Thyroid gland (tissue), 4 donors: ENCODE measurements around the gene ST3GAL3. TPM values are rescaled to one million over a fixed set of nuclear protein-coding genes. Genes with fewer than 3 reads are reported as not detected.
A peak's percentile ranks its signal among the peaks of the same experiment; 100 is the strongest.

Experiments used
- DNase-seq, 2 donors: peaks; one replicate each; pipeline ENCODE4 v3.0.0-alpha.2; 2019
- H3K27ac ChIP-seq, 3 donors: fragments of 200-600 bp; sonication (generic); 1 replicate in 2 of 3; 2 replicates in 1 of 3; pipeline ENCODE4 v1.5.1; 2016 to 2019; ENCODE audit warnings: mild to moderate bottlenecking in 1 of 3, moderate library complexity in 1 of 3
- H3K27me3 ChIP-seq: fragments of 200-600 bp; sonication (generic); one replicate; pipeline ENCODE4 v1.5.1; 2019
- H3K36me3 ChIP-seq, 2 donors: fragments of 200-600 bp; sonication (generic); one replicate each; pipeline ENCODE4 v1.5.1; 2016 to 2019
- H3K4me1 ChIP-seq, 2 donors: fragments of 200-600 bp; sonication (generic); one replicate each; pipeline ENCODE4 v1.5.1; 2017 to 2019
- H3K4me3 ChIP-seq, 3 donors: fragments of 200-600 bp; sonication (generic); replicated peaks in 1 of 3; 1 replicate in 2 of 3; 2 replicates in 1 of 3; pipeline ENCODE4 v1.5.1; 2016; ENCODE audit warnings: mild to moderate bottlenecking in 1 of 3
- H3K9me3 ChIP-seq: fragments of 200-600 bp; sonication (generic); one replicate; pipeline ENCODE4 v1.5.1; 2017
- CTCF ChIP-seq, 6 experiments: fragments of 200-600 bp in 3 of 6; fragments of 450-650 bp in 3 of 6; sonication (generic) in 3 of 6; IDR thresholded peaks; one replicate each; pipeline ENCODE4 v1.5.1; 2016 to 2019; ENCODE audit warnings: antibody characterized with exemption in 6 of 6, mild to moderate bottlenecking in 2 of 6, inconsistent platforms in 1 of 6, moderate library complexity in 1 of 6
- POLR2A ChIP-seq, 2 donors: fragments of 450-650 bp; IDR thresholded peaks; one replicate each; pipeline ENCODE4 v1.6.1; 2017; ENCODE audit warnings: antibody characterized with exemption in 2 of 2, mild to moderate bottlenecking in 2 of 2, moderate library complexity in 1 of 2
- WGBS, 2 donors: methylation state at CpG; one replicate each; pipeline ENCODE4 v1.1.5; 2017; 5-methylcytosine and 5-hydroxymethylcytosine counted together
- intact Hi-C: fragments of 100-400 bp; cut with DNase I; formaldehyde crosslinking; loops from one replicate; pipeline ENCODE4 v1.15.1; 2023
- total RNA-seq, 4 donors: library from RNA; depleted of rRNA; stranded (reverse); fragments of >200 nt; gene quantifications; one replicate each; pipeline ENCODE4 v1.2.3, GENCODE V29; 2016

The ST3GAL3 gene
- total RNA-seq, 4 donors from 2014 or later, result 12.1 to 17.7 (median 14.3) TPM

- intact Hi-C loops, result loop anchor here (10.0 kb wide), 1 partner anchor 267 kb away; the partner anchor contains the start of gene SLC6A9
- H3K4me3 ChIP-seq, result no peak overlapping the region
- H3K27ac ChIP-seq, result peak overlapping the region in 1 of 3 donors; percentile 13
- no peaks in the 10 kb centered on the region for H3K9me3 ChIP-seq
- H3K4me1 ChIP-seq, result peaks cover 15 to 24% of the 10 kb centered on the region in 2 donors
- no peaks in the 10 kb centered on the region for H3K36me3 ChIP-seq
- H3K27me3 ChIP-seq, result no peaks in the 10 kb centered on the region
- DNase-seq, result no peak
- TF ChIP-seq CTCF (IDR thresholded peaks at IDR 0.05), result no peak
- no peak for TF ChIP-seq POLR2A (IDR thresholded peaks at IDR 0.05)
Measured at GRCh38 chr1:43768168-43768567, 60.8 kb downstream of the ST3GAL3 start.

- Histone ChIP-seq H3K36me3 (no peaks in the 10 kb centered on the region), H3K4me1 (peaks cover 15 to 18% of the 10 kb centered on the region in 2 donors), H3K27ac (no peak overlapping the region), H3K9me3 (no peaks in the 10 kb centered on the region), H3K4me3 (no peak overlapping the region), H3K27me3 (no peaks in the 10 kb centered on the region)
- intact Hi-C loops, result loop anchor here (10.0 kb wide), 1 partner anchor 265 kb away; the partner anchor contains the start of gene SLC6A9
- no peak for DNase-seq
- WGBS, 2 donors, result 69 to 80% methylated on average over 4 of the region's 4 CpGs
- TF ChIP-seq CTCF (IDR thresholded peaks at IDR 0.05), result no peak
- TF ChIP-seq POLR2A (IDR thresholded peaks at IDR 0.05), result no peak
Measured at GRCh38 chr1:43769350-43769908, 62.1 kb downstream of the ST3GAL3 start.

GRCh38 chr1:43770111-43770510 is 62.8 kb downstream of the ST3GAL3 start:
- H3K36me3 ChIP-seq, result no peaks in the 10 kb centered on the region
- TF ChIP-seq POLR2A (IDR thresholded peaks at IDR 0.05) (no peak), CTCF (IDR thresholded peaks at IDR 0.05) (no peak)
- H3K4me3 ChIP-seq, result no peak overlapping the region
- no peaks in the 10 kb centered on the region for H3K9me3 ChIP-seq
- 94 to 99% methylated on average over 2 of the region's 2 CpGs for WGBS, 2 donors
- intact Hi-C loops, result no loop called here
- H3K27ac ChIP-seq, result no peak overlapping the region
- peaks cover 15 to 18% of the 10 kb centered on the region in 2 donors for H3K4me1 ChIP-seq
- H3K27me3 ChIP-seq, result no peaks in the 10 kb centered on the region
- no peak for DNase-seq

- H3K27me3 ChIP-seq, result no peaks in the 10 kb centered on the region
- WGBS, 2 donors, result 96 to 97% methylated on average over 5 of the region's 5 CpGs
- intact Hi-C loops, result no loop called here
Measured at GRCh38 chr1:43772978-43773377, 65.6 kb downstream of the ST3GAL3 start.

More at GRCh38 chr1:43772978-43773377, 65.6 kb downstream of the ST3GAL3 start:
- H3K36me3 ChIP-seq, result no peaks in the 10 kb centered on the region
- TF ChIP-seq CTCF (IDR thresholded peaks at IDR 0.05) (no peak), POLR2A (IDR thresholded peaks at IDR 0.05) (no peak)
- H3K27ac ChIP-seq, result no peak overlapping the region
- DNase-seq, result no peak
- H3K9me3 ChIP-seq, result no peaks in the 10 kb centered on the region
- H3K4me1 ChIP-seq, result no peaks in the 10 kb centered on the region
- H3K4me3 ChIP-seq, result no peak overlapping the region
